ENCODE measurements around the gene RRP9. TPM values are rescaled to one million over a fixed set of nuclear protein-coding genes. Genes with fewer than 3 reads are reported as not detected.

RRP9 gene
- total RNA-seq, 2 experiments from 2014 or later: 40.0 to 40.7 TPM

GRCh38 chr3:51971350-51971749 lies 29.6 kb upstream of the RRP9 start:
- no peak overlapping the region for H3K27ac Mint-ChIP-seq
- DNase-seq: no peak
- no peak for ATAC-seq
- no peaks in the 10 kb centered on the region for H3K9me3 Mint-ChIP-seq
- H3K27me3 Mint-ChIP-seq: no peaks in the 10 kb centered on the region
- TF ChIP-seq CTCF (IDR thresholded peaks at IDR 0.05): no peak
- H3K36me3 Mint-ChIP-seq (ENCODE audit: low read depth): peaks cover 5% of the 10 kb centered on the region
- CTCF ChIA-PET: interaction anchor here (3.8 kb wide), 1 partner anchor 12 kb away, joined by 40 read pairs; the partner anchor contains the start of gene ACY1
- H3K4me3 Mint-ChIP-seq: no peak overlapping the region
- POLR2A ChIA-PET: interaction anchor here (5.4 kb wide), 1 partner anchor 12 kb away, joined by 43 read pairs; the partner anchor contains the start of gene ACY1
- intact Hi-C loops (cut with micrococcal nuclease): no loop called here
- H3K4me1 Mint-ChIP-seq (ENCODE audit: low read depth): peaks cover 31% of the 10 kb centered on the region

- H3K27me3 Mint-ChIP-seq: no peaks in the 10 kb centered on the region
- H3K4me1 Mint-ChIP-seq (ENCODE audit: low read depth): peaks cover 29% of the 10 kb centered on the region
- intact Hi-C loops (cut with micrococcal nuclease): no loop called here
- no peak for TF ChIP-seq CTCF (IDR thresholded peaks at IDR 0.05)
- ATAC-seq: no peak
- H3K27ac Mint-ChIP-seq: no peak overlapping the region
- ChIA-PET POLR2A (interaction anchor here (0.8 to 5.4 kb wide), 4 partner anchors 13 to 30 kb away, joined by 3 to 43 read pairs (median 4); partner anchors contain the start of genes ACY1, GPR62 and RRP9), CTCF (no interaction called here)
- no peak for DNase-seq
- no peak overlapping the region for H3K4me3 Mint-ChIP-seq
- peaks cover 5% of the 10 kb centered on the region for H3K36me3 Mint-ChIP-seq (ENCODE audit: low read depth)
- H3K9me3 Mint-ChIP-seq: no peaks in the 10 kb centered on the region
Measured at GRCh38 chr3:51970606-51971300, 29.0 kb upstream of the RRP9 start.

GRCh38 chr3:51969841-51970240 lies 28.1 kb upstream of the RRP9 start:
- ChIA-PET POLR2A (interaction anchor here (0.8 to 1.8 kb wide), 6 partner anchors 12 to 33 kb away, joined by 3 to 11 read pairs (median 4); partner anchors contain the start of genes GPR62 and RRP9), CTCF (interaction anchor here (1.5 kb wide), 2 partner anchors 13 to 33 kb away, joined by 3 to 8 read pairs; partner anchors contain the start of gene ACY1)
- ATAC-seq (no peak), DNase-seq (no peak)
- H3K4me3 Mint-ChIP-seq: no peak overlapping the region
- intact Hi-C loops (cut with micrococcal nuclease): no loop called here
- no peaks in the 10 kb centered on the region for H3K9me3 Mint-ChIP-seq
- H3K4me1 Mint-ChIP-seq (ENCODE audit: low read depth): peaks cover 23% of the 10 kb centered on the region
- no peak for TF ChIP-seq CTCF (IDR thresholded peaks at IDR 0.05)
- no peaks in the 10 kb centered on the region for H3K27me3 Mint-ChIP-seq
- peaks cover 5% of the 10 kb centered on the region for H3K36me3 Mint-ChIP-seq (ENCODE audit: low read depth)
- no peak overlapping the region for H3K27ac Mint-ChIP-seq

- no peak overlapping the region for H3K27ac Mint-ChIP-seq
Measured at GRCh38 chr3:51968883-51969678, 27.4 kb upstream of the RRP9 start.

More at GRCh38 chr3:51968883-51969678, 27.4 kb upstream of the RRP9 start:
- no peak for DNase-seq
- H3K36me3 Mint-ChIP-seq (ENCODE audit: low read depth): peaks cover 5% of the 10 kb centered on the region
- TF ChIP-seq CTCF (IDR thresholded peaks at IDR 0.05): no peak
- peaks cover 19% of the 10 kb centered on the region for H3K4me1 Mint-ChIP-seq (ENCODE audit: low read depth)
- no peak overlapping the region for H3K4me3 Mint-ChIP-seq
- intact Hi-C loops (cut with micrococcal nuclease): no loop called here
- H3K9me3 Mint-ChIP-seq: no peaks in the 10 kb centered on the region
- ChIA-PET POLR2A (interaction anchor here (1.1 to 1.8 kb wide), 5 partner anchors 12 to 32 kb away, joined by 3 to 11 read pairs (median 6); partner anchors contain the start of gene RRP9), CTCF (interaction anchor here (1.5 to 3.3 kb wide), 3 partner anchors 13 to 33 kb away, joined by 3 to 14 read pairs (median 8); partner anchors contain the start of genes ACY1, PARP3 and RRP9)
- no peaks in the 10 kb centered on the region for H3K27me3 Mint-ChIP-seq
- no peak for ATAC-seq
